ENCODE measurements around the gene CFAP65.

- no peak for TF ChIP-seq POLR2A (IDR thresholded peaks at IDR 0.05)
- TF ChIP-seq, protein P1, sequence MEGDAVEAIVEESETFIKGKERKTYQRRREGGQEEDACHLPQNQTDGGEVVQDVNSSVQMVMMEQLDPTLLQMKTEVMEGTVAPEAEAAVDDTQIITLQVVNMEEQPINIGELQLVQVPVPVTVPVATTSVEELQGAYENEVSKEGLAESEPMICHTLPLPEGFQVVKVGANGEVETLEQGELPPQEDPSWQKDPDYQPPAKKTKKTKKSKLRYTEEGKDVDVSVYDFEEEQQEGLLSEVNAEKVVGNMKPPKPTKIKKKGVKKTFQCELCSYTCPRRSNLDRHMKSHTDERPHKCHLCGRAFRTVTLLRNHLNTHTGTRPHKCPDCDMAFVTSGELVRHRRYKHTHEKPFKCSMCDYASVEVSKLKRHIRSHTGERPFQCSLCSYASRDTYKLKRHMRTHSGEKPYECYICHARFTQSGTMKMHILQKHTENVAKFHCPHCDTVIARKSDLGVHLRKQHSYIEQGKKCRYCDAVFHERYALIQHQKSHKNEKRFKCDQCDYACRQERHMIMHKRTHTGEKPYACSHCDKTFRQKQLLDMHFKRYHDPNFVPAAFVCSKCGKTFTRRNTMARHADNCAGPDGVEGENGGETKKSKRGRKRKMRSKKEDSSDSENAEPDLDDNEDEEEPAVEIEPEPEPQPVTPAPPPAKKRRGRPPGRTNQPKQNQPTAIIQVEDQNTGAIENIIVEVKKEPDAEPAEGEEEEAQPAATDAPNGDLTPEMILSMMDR (IDR thresholded peaks at IDR 0.05), result no peak
- TF ChIP-seq POLR2AphosphoS5 (IDR thresholded peaks at IDR 0.05; ENCODE audit: insufficient read depth in 1 of 2, low read depth in 1 of 2), result no peak
Observed at GRCh38 chr2:218991674-218992168, 49.6 kb downstream of the CFAP65 start.

Measured in vagina (tissue), 2 donors.